Measurements from ENCODE around the gene PLXNA2. TPM values are rescaled to one million over a fixed set of nuclear protein-coding genes. Genes with fewer than 3 reads are reported as not detected.

PLXNA2 gene
- total RNA-seq, 1 donor from 2014 or later, result 1.7 TPM

- Histone ChIP-seq H3F3A (ENCODE audit: low read depth) (peaks cover 20% of the 10 kb centered on the region), H3K27me3 (no peaks in the 10 kb centered on the region), H3K79me2 (ENCODE audit: low read depth) (no peaks in the 10 kb centered on the region), H3K36me3 (no peaks in the 10 kb centered on the region), H3K4me1 (peaks cover 56% of the 10 kb centered on the region), H3K9ac (no peak overlapping the region), H4K20me1 (ENCODE audit: low read depth) (no peaks in the 10 kb centered on the region), H3K4me3 (no peak overlapping the region), H3K9me3 (ENCODE audit: low read depth) (no peaks in the 10 kb centered on the region), H2AFZ (replicated peaks) (no peak overlapping the region), H3K27ac (no peak overlapping the region), H3K4me2 (no peak overlapping the region)
- peaks cover 15% of the 10 kb centered on the region for H3K36me3 Mint-ChIP-seq
- peaks cover 54% of the 10 kb centered on the region for H3K4me1 Mint-ChIP-seq
- peak overlapping the region; percentile 44 for H3K27ac Mint-ChIP-seq
- no peak overlapping the region for H3K4me3 Mint-ChIP-seq
- H3K9me3 Mint-ChIP-seq, result no peaks in the 10 kb centered on the region
- DNase-seq (ENCODE audit: low spot score), result peak; percentile 40
- peaks cover 5% of the 10 kb centered on the region for H3K27me3 Mint-ChIP-seq (ENCODE audit: insufficient read depth, low read depth)
- TF ChIP-seq CTCF (IDR thresholded peaks at IDR 0.05) (no peak), EZH2phosphoT487 (IDR thresholded peaks at IDR 0.05) (no peak)
Observed at GRCh38 chr1:208202333-208202995, 41.7 kb downstream of the PLXNA2 start.

- peaks cover 5% of the 10 kb centered on the region for H3K27me3 Mint-ChIP-seq (ENCODE audit: insufficient read depth, low read depth)
- H3K36me3 Mint-ChIP-seq, result peaks cover 12% of the 10 kb centered on the region
- H3K4me1 ChIP-seq, result peaks cover 61% of the 10 kb centered on the region
- H3F3A ChIP-seq (ENCODE audit: low read depth), result peaks cover 21% of the 10 kb centered on the region
- peaks cover 61% of the 10 kb centered on the region for H3K4me1 Mint-ChIP-seq
- no peaks in the 10 kb centered on the region for H3K36me3 ChIP-seq
- H3K27ac Mint-ChIP-seq, result peak overlapping the region; percentile 89
- no peak overlapping the region for H3K4me3 ChIP-seq
- H3K9me3 Mint-ChIP-seq, result no peaks in the 10 kb centered on the region
- H3K4me3 Mint-ChIP-seq, result no peak overlapping the region
- no peak for TF ChIP-seq CTCF (IDR thresholded peaks at IDR 0.05)
- TF ChIP-seq EZH2 (IDR thresholded peaks at IDR 0.05), result no peak
- TF ChIP-seq EZH2phosphoT487 (IDR thresholded peaks at IDR 0.05), result no peak
- no peak for DNase-seq (ENCODE audit: low spot score)
- no peaks in the 10 kb centered on the region for H3K79me2 ChIP-seq (ENCODE audit: low read depth)
- H3K9me3 ChIP-seq (ENCODE audit: low read depth), result no peaks in the 10 kb centered on the region
- no peak overlapping the region for H3K27ac ChIP-seq
- no peak overlapping the region for H3K4me2 ChIP-seq
- H3K27me3 ChIP-seq, result no peaks in the 10 kb centered on the region
- H2AFZ ChIP-seq (replicated peaks), result no peak overlapping the region
- H3K9ac ChIP-seq, result no peak overlapping the region
- no peaks in the 10 kb centered on the region for H4K20me1 ChIP-seq (ENCODE audit: low read depth)
Observed at GRCh38 chr1:208201229-208201628, 43.0 kb downstream of the PLXNA2 start.

GRCh38 chr1:208200116-208200515, 44.1 kb downstream of the PLXNA2 start:
- no peak overlapping the region for H3K9ac ChIP-seq
- peaks cover 12% of the 10 kb centered on the region for H3K36me3 Mint-ChIP-seq
- no peaks in the 10 kb centered on the region for H3K9me3 Mint-ChIP-seq
- H3F3A ChIP-seq (ENCODE audit: low read depth), result peaks cover 21% of the 10 kb centered on the region
- H3K4me3 Mint-ChIP-seq, result no peak overlapping the region
- H3K27ac Mint-ChIP-seq, result peak overlapping the region; percentile 77
- no peaks in the 10 kb centered on the region for H3K9me3 ChIP-seq (ENCODE audit: low read depth)
- H3K4me1 Mint-ChIP-seq, result peaks cover 61% of the 10 kb centered on the region
- H2AFZ ChIP-seq (replicated peaks), result no peak overlapping the region
- DNase-seq (ENCODE audit: low spot score), result no peak
- H3K27ac ChIP-seq, result no peak overlapping the region
- H4K20me1 ChIP-seq (ENCODE audit: low read depth), result no peaks in the 10 kb centered on the region
- peaks cover 5% of the 10 kb centered on the region for H3K27me3 Mint-ChIP-seq (ENCODE audit: insufficient read depth, low read depth)
- H3K27me3 ChIP-seq, result no peaks in the 10 kb centered on the region
- no peak for TF ChIP-seq EZH2phosphoT487 (IDR thresholded peaks at IDR 0.05)
- H3K4me1 ChIP-seq, result peaks cover 61% of the 10 kb centered on the region
- no peak overlapping the region for H3K4me3 ChIP-seq
- H3K4me2 ChIP-seq, result no peak overlapping the region
- H3K79me2 ChIP-seq (ENCODE audit: low read depth), result no peaks in the 10 kb centered on the region
- H3K36me3 ChIP-seq, result no peaks in the 10 kb centered on the region

GRCh38 chr1:208198236-208198635, 45.9 kb downstream of the PLXNA2 start:
- peak; percentile 88 for DNase-seq (ENCODE audit: low spot score)
- Histone ChIP-seq H3K79me2 (ENCODE audit: low read depth) (no peaks in the 10 kb centered on the region), H2AFZ (replicated peaks) (no peak overlapping the region), H3K36me3 (no peaks in the 10 kb centered on the region), H3K9me3 (ENCODE audit: low read depth) (no peaks in the 10 kb centered on the region), H3K9ac (no peak overlapping the region), H3F3A (ENCODE audit: low read depth) (peaks cover 18% of the 10 kb centered on the region), H3K4me1 (peaks cover 47% of the 10 kb centered on the region), H3K27me3 (no peaks in the 10 kb centered on the region), H4K20me1 (ENCODE audit: low read depth) (no peaks in the 10 kb centered on the region), H3K4me3 (peak overlapping the region; percentile 24), H3K4me2 (peak overlapping the region; percentile 81), H3K27ac (peak overlapping the region; percentile 62)
- TF ChIP-seq EZH2phosphoT487 (IDR thresholded peaks at IDR 0.05) (no peak), EZH2 (IDR thresholded peaks at IDR 0.05) (no peak), CTCF (IDR thresholded peaks at IDR 0.05) (no peak)
- Mint-ChIP-seq H3K27ac (peak overlapping the region; percentile 97), H3K4me1 (peaks cover 61% of the 10 kb centered on the region), H3K36me3 (peaks cover 8% of the 10 kb centered on the region), H3K27me3 (ENCODE audit: insufficient read depth, low read depth) (peaks cover 5% of the 10 kb centered on the region), H3K9me3 (no peaks in the 10 kb centered on the region), H3K4me3 (peak overlapping the region; percentile 31)
